Lung (tissue), 12 donors: ENCODE data around the gene LONRF3. TPM values are rescaled to one million over a fixed set of nuclear protein-coding genes. Genes with fewer than 3 reads are reported as not detected.

Source experiments
- ATAC-seq: fragments of 200-7000 bp; cut with Tn5 transposase; one replicate; pipeline ENCODE4 v1.9.1; 2020; ENCODE audit warnings: moderate number of reproducible peaks; ENCODE audit not compliant: insufficient read depth, low FRiP score
- DNase-seq, 3 donors: peaks; one replicate each; pipeline ENCODE4 v3.0.0-alpha.2; 2013 to 2017
- H3K27ac ChIP-seq, 2 donors: one replicate each; pipeline ENCODE4 v1.5.1; 2013; ENCODE audit warnings: mild to moderate bottlenecking in 2 of 2, moderate library complexity in 2 of 2, control low read depth in 1 of 2, inconsistent platforms in 1 of 2, low read depth in 1 of 2, low read length in 1 of 2
- H3K27me3 ChIP-seq, 3 donors: one replicate each; pipeline ENCODE4 v1.5.1; 2013; ENCODE audit warnings: low read length in 2 of 3; ENCODE audit not compliant: control insufficient read depth in 3 of 3, insufficient read depth in 3 of 3
- H3K36me3 ChIP-seq, 4 donors: one replicate each; pipeline ENCODE4 v1.5.1; 2013; ENCODE audit warnings: low read length in 4 of 4, mild to moderate bottlenecking in 1 of 4, moderate library complexity in 1 of 4; ENCODE audit not compliant: control insufficient read depth in 4 of 4, insufficient read depth in 4 of 4
- H3K4me1 ChIP-seq, 5 donors: one replicate each; pipeline ENCODE4 v1.5.1; 2013; ENCODE audit warnings: low read length in 5 of 5, mild to moderate bottlenecking in 2 of 5, moderate library complexity in 1 of 5; ENCODE audit not compliant: control insufficient read depth in 5 of 5, insufficient read depth in 5 of 5
- H3K4me3 ChIP-seq: one replicate; pipeline ENCODE4 v1.5.1; 2013; ENCODE audit warnings: mild to moderate bottlenecking, control low read depth, moderate library complexity
- H3K9ac ChIP-seq, 2 donors: one replicate each; pipeline ENCODE4 v1.5.1; 2013; ENCODE audit warnings: low read length in 2 of 2, control low read depth in 1 of 2; ENCODE audit not compliant: insufficient read depth in 1 of 2
- H3K9me3 ChIP-seq, 4 donors: one replicate each; pipeline ENCODE4 v1.5.1; 2013; ENCODE audit warnings: low read length in 3 of 4, mild to moderate bottlenecking in 1 of 4, moderate library complexity in 1 of 4; ENCODE audit not compliant: control insufficient read depth in 4 of 4, insufficient read depth in 3 of 4
- CTCF ChIP-seq: IDR thresholded peaks from 2 replicates; pipeline ENCODE4 v1.5.1; 2012; ENCODE audit warnings: mild to moderate bottlenecking; ENCODE audit errors: control extremely low read depth, extremely low read depth
- WGBS, 2 donors: extraction: QIAGEN DNeasy Blood & Tissue Kit; methylation state at CpG; one replicate each; pipeline ENCODE4 v1.1.7; 2013; 5-methylcytosine and 5-hydroxymethylcytosine counted together
- polyA plus RNA-seq, 2 donors: library from polyadenylated mRNA; stranded (reverse); fragments of 200-250 nt; gene quantifications; one replicate each; pipeline ENCODE4 v1.2.1, GENCODE V29; 2013
- total RNA-seq, 2 donors: library from RNA; depleted of rRNA in 1 of 2; stranded (reverse); fragments of >200 nt in 1 of 2; gene quantifications; one replicate each; pipeline ENCODE4 v1.2.1, GENCODE V29; 2014 to 2021
- donor health status: control.
- donor health status: control.
- donor health status: Bipolar disorder and iron deficiency.
- donor health status: healthy.
- donor health status: DM: yes; HTN: yes; CAD: no.

The LONRF3 gene
- total and polyA plus RNA-seq, 4 donors = 3.8 to 22.5 (median 7.9) TPM

GRCh38 chrX:118941147-118941546 is 33.3 kb upstream of the LONRF3 start:
- Histone ChIP-seq H3K4me1 (no peaks in the 10 kb centered on the region), H3K9me3 (no peaks in the 10 kb centered on the region), H3K36me3 (no peaks in the 10 kb centered on the region), H3K4me3 (no peak overlapping the region), H3K27ac (no peak overlapping the region), H3K27me3 (no peaks in the 10 kb centered on the region), H3K9ac (no peak overlapping the region)
- WGBS, 2 donors = 50 to 53% methylated on average over 2 of the region's 2 CpGs
- no peak for DNase-seq
- ATAC-seq = no peak
- TF ChIP-seq CTCF = no peak

GRCh38 chrX:118943102-118943501 is 31.3 kb upstream of the LONRF3 start:
- Histone ChIP-seq H3K4me3 (no peak overlapping the region), H3K9ac (no peak overlapping the region), H3K4me1 (no peaks in the 10 kb centered on the region), H3K36me3 (no peaks in the 10 kb centered on the region), H3K27ac (no peak overlapping the region), H3K9me3 (no peaks in the 10 kb centered on the region), H3K27me3 (no peaks in the 10 kb centered on the region)
- WGBS, 2 donors = 49 to 50% methylated on average over 2 of the region's 2 CpGs
- DNase-seq (no peak), ATAC-seq (no peak)
- no peak for TF ChIP-seq CTCF

- ATAC-seq (no peak), DNase-seq (no peak)
- Histone ChIP-seq H3K4me3 (no peak overlapping the region), H3K27ac (no peak overlapping the region), H3K4me1 (no peaks in the 10 kb centered on the region), H3K36me3 (no peaks in the 10 kb centered on the region), H3K9me3 (no peaks in the 10 kb centered on the region), H3K9ac (no peak overlapping the region), H3K27me3 (no peaks in the 10 kb centered on the region)
- TF ChIP-seq CTCF = no peak
- 65 to 78% methylated on average over 2 of the region's 2 CpGs for WGBS, 2 donors
Observed at GRCh38 chrX:118945921-118946320, 28.5 kb upstream of the LONRF3 start.

GRCh38 chrX:118948270-118948669 is 26.1 kb upstream of the LONRF3 start:
- H3K27me3 ChIP-seq = no peaks in the 10 kb centered on the region
- no peaks in the 10 kb centered on the region for H3K9me3 ChIP-seq
- no peak for TF ChIP-seq CTCF
- H3K4me1 ChIP-seq = no peaks in the 10 kb centered on the region
- H3K4me3 ChIP-seq = no peak overlapping the region
- H3K9ac ChIP-seq = no peak overlapping the region
- no peak overlapping the region for H3K27ac ChIP-seq
- no peak for DNase-seq
- no peak for ATAC-seq
- H3K36me3 ChIP-seq = no peaks in the 10 kb centered on the region
- 20 to 57% methylated on average over 1 of the region's 1 CpG for WGBS, 2 donors
